ENCODE measurements around the gene CD1E.
"Not testable (repeated sequence)": the region's sequence is repeated elsewhere in the genome, so short reads cannot be mapped to it uniquely, and the experiment has no call there.

The CD1E gene

DNA sequence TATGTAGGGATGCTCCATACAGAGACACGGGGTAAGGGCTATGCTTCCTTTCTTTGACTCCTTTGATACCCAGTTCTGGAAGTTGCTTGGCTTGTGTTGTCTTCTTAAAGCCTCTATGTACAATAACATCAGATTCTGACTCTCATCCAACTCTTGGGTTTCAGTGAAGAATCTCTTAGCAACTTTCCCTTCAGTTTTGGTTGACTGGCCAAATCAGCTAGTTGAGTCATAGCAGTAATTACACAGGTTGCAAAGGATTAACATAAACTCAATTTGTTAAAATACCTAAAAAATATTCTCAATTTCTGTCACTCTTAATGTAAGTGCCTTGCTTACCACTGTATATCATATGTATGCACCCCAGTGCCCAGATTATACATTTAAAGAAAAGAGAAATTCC, 9.2 kb downstream of the CD1E start:
- no peak for DNase-seq (ENCODE audit: low spot score)

- no peak for DNase-seq (ENCODE audit: low spot score)
Observed at GRCh38 chr1:158366783-158367182, 13.1 kb downstream of the CD1E start.

DNA sequence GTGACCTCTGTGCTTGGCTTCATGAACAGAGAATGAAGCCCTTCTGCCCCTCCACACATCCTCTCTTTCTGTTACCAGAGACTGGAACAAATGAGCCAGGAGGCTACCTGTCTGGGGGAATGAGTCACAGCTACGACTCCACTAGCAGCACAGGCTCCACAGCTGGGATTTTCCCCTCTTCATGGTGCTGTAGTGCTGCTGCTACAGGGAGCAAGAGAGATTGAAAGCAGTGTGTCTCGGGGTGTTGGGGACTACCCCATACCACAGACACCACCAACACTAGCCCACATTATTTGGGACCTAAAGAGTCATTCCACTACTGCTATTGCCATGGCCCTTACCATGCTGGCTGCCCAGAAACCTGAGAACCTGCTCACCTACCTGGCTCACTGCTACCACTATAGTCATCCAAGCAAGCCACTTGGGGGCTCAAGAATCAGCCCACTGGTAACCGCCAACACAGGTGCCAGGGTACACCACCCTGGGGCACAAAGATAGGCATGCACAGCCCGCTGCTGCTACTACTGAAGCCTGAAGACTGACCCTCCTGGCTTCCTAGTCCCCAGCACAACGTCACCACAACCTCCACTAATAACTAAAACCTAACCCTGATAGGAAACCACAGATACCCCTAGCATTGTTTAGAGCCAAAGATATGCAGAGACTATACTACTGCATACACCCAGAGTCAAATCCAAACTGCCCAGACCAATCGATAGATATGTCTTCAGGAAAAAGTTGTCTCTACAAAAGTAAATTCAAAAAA, 17.7 kb downstream of the CD1E start:
- no peak for DNase-seq (ENCODE audit: low spot score)

DNA sequence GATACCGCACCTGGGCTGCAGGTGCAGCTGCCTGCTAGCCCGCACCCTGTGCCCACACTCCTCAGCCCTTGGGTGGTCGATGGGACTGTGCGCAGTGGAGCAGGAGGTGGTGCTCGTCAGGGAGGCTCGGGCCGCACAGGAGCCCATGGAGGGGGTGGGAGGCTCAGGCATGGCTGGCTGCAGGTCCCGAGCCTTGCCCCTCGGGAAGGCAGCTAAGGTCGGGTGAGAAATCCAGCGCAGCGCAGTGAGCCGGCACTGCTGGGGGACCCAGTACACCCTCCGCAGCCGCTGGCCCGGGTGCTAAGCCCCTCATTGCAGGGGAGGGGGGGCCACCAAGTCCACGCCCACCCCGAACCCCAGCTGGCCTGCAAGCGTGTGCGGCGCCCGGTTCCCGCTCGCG, 20.4 kb downstream of the CD1E start:
- not testable (repeated sequence) for DNase-seq (ENCODE audit: low spot score)

GRCh38 chr1:158374860-158375259, 21.2 kb downstream of the CD1E start:
- no peak for DNase-seq (ENCODE audit: low spot score)

DNA sequence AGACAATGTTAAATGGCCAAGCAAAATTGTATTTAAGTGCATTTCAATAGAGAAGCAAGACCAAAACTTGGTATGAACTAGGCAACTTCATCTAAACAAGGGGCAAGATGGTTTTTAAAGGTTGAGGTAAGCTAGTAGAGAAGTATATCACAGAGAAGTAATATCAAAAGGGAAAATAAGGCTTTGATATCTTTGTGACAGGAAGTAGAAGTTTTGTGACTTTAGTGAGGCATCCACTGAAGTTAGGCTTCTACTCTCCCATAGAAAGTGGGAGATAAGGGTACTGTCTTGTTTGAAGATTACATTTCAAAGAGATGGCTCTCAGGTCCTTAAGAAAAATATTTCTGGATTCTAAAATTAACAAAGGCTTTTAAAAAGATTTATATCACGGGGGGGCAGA, 36.6 kb downstream of the CD1E start:
- DNase-seq (ENCODE audit: low spot score) = no peak

DNA sequence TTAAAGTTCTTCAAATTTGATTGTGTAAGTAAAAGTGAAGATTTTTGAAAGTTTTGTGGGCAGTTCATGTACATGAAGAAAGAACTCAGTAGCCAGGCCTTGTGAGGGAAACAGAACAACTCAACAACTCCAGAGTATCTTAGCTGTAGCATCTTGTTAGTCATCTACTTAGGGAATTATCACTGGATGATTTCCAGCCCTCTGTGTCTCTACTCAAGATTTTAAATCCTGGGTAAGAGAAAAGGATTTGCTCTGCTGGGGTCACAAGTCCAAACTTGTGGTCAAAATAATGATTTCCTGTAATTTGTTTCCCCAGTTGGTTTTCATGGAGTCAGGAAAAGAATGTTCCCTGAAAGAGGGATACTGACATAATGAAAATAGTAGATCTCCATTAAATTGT, 37.4 kb downstream of the CD1E start:
- DNase-seq (ENCODE audit: low spot score) = no peak

DNA sequence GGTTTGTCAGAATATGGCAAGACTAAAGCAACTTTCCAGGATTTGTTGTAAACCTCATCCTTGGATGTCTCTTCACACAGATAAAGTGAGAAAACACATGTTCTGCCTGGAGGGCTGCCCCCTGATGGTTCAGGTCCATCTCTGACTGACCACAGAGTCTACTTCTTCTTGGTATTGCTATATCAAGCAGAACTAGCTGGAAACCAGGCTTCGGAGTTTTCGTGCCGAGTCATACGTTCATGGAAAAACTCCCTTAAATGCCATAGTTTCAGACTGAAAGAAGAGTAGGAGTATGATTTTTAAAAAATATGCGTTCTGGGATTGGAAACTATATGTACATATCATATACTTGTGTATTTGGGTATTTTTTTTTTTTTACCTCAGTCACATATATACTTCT, 39.8 kb downstream of the CD1E start:
- no peak for DNase-seq (ENCODE audit: low spot score)

GRCh38 chr1:158396646-158397045, 43.0 kb downstream of the CD1E start:
- no peak for DNase-seq (ENCODE audit: low spot score)

GRCh38 chr1:158398818-158399514, 45.3 kb downstream of the CD1E start, which contains the start of gene OR10T2:
Gene OR10T2 (minus strand): TSS chr1:158399466. CDS start chr1:158399466, 0 bp downstream.
- DNase-seq (ENCODE audit: low spot score) = no peak

DNA sequence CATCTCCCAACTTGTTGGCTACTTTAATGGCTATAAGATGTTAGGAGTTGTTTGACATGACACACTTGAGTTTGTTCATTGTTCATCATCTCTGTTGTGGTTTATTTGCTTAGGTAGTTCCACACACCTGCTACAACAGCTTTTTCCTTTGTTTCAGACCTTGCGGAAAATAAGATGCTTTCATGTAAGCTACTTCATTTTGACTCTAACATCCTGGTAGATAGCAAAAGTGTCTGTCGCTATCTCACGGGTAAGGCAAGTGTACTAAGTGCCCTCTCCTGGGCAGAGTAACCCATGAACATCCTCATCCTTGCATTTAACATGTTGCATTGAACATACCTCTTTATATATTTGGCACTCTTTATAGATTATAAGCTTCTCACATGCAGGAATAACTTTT, 47.2 kb downstream of the CD1E start:
- no peak for DNase-seq (ENCODE audit: low spot score)

DNA sequence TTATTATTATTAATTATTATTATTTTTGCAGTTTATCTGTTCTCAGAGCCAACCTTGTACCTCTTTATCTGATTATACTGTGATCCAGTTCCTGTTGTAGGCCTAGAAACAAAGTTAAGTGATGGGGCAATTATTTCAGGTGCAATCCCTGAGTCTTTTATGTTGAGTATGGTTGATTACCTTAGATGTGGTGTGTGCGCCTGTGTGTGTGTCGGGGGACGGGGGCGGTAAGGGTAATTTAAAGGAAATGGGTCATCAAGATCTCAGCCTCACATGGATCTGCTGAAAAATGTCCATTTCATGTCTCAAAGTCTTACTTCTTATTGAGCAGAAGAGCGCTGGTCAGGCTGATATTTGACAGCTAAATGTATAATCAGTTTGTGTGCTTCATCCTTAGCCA, 53.4 kb downstream of the CD1E start:
- DNase-seq (ENCODE audit: low spot score) = no peak
